Activated naive CD4-positive, alpha-beta T cell treated with anti-CD3 and anti-CD28 coated beads, Interleukin-2, amount 50 U/mL, for 24 hours (primary cell): Measurements from ENCODE around the gene E2F6.

Experiments used
- H3K27ac Mint-ChIP-seq: one replicate; pipeline ENCODE4 v1.8.0; 2021; ENCODE audit warnings: mild to moderate bottlenecking, mixed read lengths
- H3K27me3 Mint-ChIP-seq: one replicate; pipeline ENCODE4 v1.8.0; 2021; ENCODE audit warnings: mixed read lengths
- H3K36me3 Mint-ChIP-seq: one replicate; pipeline ENCODE4 v1.8.0; 2021; ENCODE audit warnings: mixed read lengths
- H3K4me1 Mint-ChIP-seq: one replicate; pipeline ENCODE4 v1.8.0; 2021; ENCODE audit warnings: mixed read lengths
- H3K4me3 Mint-ChIP-seq: one replicate; pipeline ENCODE4 v1.8.0; 2021; ENCODE audit warnings: mild to moderate bottlenecking, mixed read lengths
- H3K9me3 Mint-ChIP-seq: one replicate; pipeline ENCODE4 v1.8.0; 2021; ENCODE audit warnings: mixed read lengths

The E2F6 gene, protein sequence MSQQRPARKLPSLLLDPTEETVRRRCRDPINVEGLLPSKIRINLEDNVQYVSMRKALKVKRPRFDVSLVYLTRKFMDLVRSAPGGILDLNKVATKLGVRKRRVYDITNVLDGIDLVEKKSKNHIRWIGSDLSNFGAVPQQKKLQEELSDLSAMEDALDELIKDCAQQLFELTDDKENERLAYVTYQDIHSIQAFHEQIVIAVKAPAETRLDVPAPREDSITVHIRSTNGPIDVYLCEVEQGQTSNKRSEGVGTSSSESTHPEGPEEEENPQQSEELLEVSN

GRCh38 chr2:11465485-11466306, at the start of gene E2F6:
TSS of gene E2F6 (minus strand) at chr2:11466161. CDS start at chr2:11465879, 282 bp downstream.
- Mint-ChIP-seq H3K4me1 (peaks cover 48% of the 10 kb centered on the region), H3K36me3 (peaks cover 8% of the 10 kb centered on the region), H3K4me3 (peak within 1 kb of the TSS; percentile 93), H3K27me3 (no peaks in the 10 kb centered on the region), H3K27ac (peak within 1 kb of the TSS; percentile 99), H3K9me3 (no peaks in the 10 kb centered on the region)

- Mint-ChIP-seq H3K4me1 (no peaks in the 10 kb centered on the region), H3K27ac (no peak overlapping the region), H3K9me3 (no peaks in the 10 kb centered on the region), H3K4me3 (no peak overlapping the region), H3K36me3 (no peaks in the 10 kb centered on the region), H3K27me3 (peaks cover 8% of the 10 kb centered on the region)
Observed at GRCh38 chr2:11515490-11515981, 49.6 kb upstream of the E2F6 start.

- Mint-ChIP-seq H3K27ac (no peak overlapping the region), H3K4me1 (no peaks in the 10 kb centered on the region), H3K27me3 (peaks cover 8% of the 10 kb centered on the region), H3K9me3 (no peaks in the 10 kb centered on the region), H3K36me3 (no peaks in the 10 kb centered on the region), H3K4me3 (no peak overlapping the region)
Observed at GRCh38 chr2:11514904-11515303, 48.9 kb upstream of the E2F6 start.

DNA sequence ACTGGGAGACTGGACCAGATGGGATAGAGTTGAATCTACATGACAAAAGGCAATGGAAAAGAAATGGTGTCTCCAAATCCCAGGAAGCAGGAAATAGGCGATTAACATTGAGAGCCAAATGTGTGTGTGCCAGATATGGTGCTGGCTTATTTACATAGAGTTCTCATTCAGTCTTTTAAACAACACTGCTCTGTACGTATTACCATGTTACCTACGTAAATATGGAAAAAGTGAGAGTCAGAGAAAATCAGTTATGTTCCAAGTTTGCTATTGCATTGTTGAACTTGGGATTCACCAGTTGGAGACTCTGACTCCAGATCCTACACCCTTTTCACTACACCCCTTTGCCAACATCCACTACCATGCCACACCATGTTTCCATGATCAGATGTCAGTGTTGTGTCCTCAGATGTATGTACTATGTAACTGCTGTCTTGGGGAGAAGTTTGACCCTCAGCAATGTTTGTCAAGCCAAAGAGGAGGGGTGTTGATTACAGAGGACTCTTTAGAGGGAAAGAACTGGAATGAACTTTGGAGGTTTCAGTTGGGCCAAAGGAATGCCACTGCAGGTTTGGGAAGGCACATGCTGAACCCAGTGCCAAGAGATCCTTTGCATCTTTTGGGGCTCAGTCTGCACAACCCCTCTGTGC, 48.2 kb upstream of the E2F6 start:
- Mint-ChIP-seq H3K27ac (no peak overlapping the region), H3K9me3 (no peaks in the 10 kb centered on the region)

GRCh38 chr2:11513319-11513718, 47.4 kb upstream of the E2F6 start:
- Mint-ChIP-seq H3K4me1 (no peaks in the 10 kb centered on the region), H3K27me3 (peaks cover 8% of the 10 kb centered on the region), H3K36me3 (no peaks in the 10 kb centered on the region), H3K27ac (no peak overlapping the region), H3K4me3 (no peak overlapping the region), H3K9me3 (no peaks in the 10 kb centered on the region)

More for the DNA sequence above, 48.2 kb upstream of the E2F6 start:
- Mint-ChIP-seq H3K36me3 (no peaks in the 10 kb centered on the region), H3K4me1 (no peaks in the 10 kb centered on the region), H3K27me3 (peaks cover 8% of the 10 kb centered on the region), H3K4me3 (no peak overlapping the region)

- Mint-ChIP-seq H3K27ac (no peak overlapping the region), H3K4me1 (no peaks in the 10 kb centered on the region), H3K4me3 (no peak overlapping the region), H3K9me3 (no peaks in the 10 kb centered on the region), H3K36me3 (no peaks in the 10 kb centered on the region), H3K27me3 (peaks cover 8% of the 10 kb centered on the region)
Observed at GRCh38 chr2:11512431-11512830, 46.5 kb upstream of the E2F6 start.

- no peaks in the 10 kb centered on the region for H3K4me1 Mint-ChIP-seq
- no peaks in the 10 kb centered on the region for H3K9me3 Mint-ChIP-seq
- H3K4me3 Mint-ChIP-seq: no peak overlapping the region
- no peak overlapping the region for H3K27ac Mint-ChIP-seq
- peaks cover 3% of the 10 kb centered on the region for H3K27me3 Mint-ChIP-seq
- no peaks in the 10 kb centered on the region for H3K36me3 Mint-ChIP-seq
Observed at GRCh38 chr2:11509657-11510360, 43.8 kb upstream of the E2F6 start.

- Mint-ChIP-seq H3K27ac (no peak overlapping the region), H3K4me1 (no peaks in the 10 kb centered on the region), H3K36me3 (no peaks in the 10 kb centered on the region), H3K4me3 (no peak overlapping the region), H3K9me3 (peaks cover 3% of the 10 kb centered on the region), H3K27me3 (peaks cover 4% of the 10 kb centered on the region)
Observed at GRCh38 chr2:11508279-11508678, 42.3 kb upstream of the E2F6 start.

GRCh38 chr2:11507517-11507916, 41.6 kb upstream of the E2F6 start:
- Mint-ChIP-seq H3K9me3 (peaks cover 8% of the 10 kb centered on the region), H3K27me3 (peaks cover 7% of the 10 kb centered on the region), H3K4me1 (no peaks in the 10 kb centered on the region), H3K36me3 (no peaks in the 10 kb centered on the region), H3K4me3 (no peak overlapping the region), H3K27ac (no peak overlapping the region)

GRCh38 chr2:11506611-11506969, 40.6 kb upstream of the E2F6 start:
- H3K4me1 Mint-ChIP-seq: no peaks in the 10 kb centered on the region
- H3K36me3 Mint-ChIP-seq: no peaks in the 10 kb centered on the region
- H3K27me3 Mint-ChIP-seq: peaks cover 7% of the 10 kb centered on the region
- H3K9me3 Mint-ChIP-seq: peaks cover 8% of the 10 kb centered on the region
- H3K27ac Mint-ChIP-seq: no peak overlapping the region
- H3K4me3 Mint-ChIP-seq: no peak overlapping the region

DNA sequence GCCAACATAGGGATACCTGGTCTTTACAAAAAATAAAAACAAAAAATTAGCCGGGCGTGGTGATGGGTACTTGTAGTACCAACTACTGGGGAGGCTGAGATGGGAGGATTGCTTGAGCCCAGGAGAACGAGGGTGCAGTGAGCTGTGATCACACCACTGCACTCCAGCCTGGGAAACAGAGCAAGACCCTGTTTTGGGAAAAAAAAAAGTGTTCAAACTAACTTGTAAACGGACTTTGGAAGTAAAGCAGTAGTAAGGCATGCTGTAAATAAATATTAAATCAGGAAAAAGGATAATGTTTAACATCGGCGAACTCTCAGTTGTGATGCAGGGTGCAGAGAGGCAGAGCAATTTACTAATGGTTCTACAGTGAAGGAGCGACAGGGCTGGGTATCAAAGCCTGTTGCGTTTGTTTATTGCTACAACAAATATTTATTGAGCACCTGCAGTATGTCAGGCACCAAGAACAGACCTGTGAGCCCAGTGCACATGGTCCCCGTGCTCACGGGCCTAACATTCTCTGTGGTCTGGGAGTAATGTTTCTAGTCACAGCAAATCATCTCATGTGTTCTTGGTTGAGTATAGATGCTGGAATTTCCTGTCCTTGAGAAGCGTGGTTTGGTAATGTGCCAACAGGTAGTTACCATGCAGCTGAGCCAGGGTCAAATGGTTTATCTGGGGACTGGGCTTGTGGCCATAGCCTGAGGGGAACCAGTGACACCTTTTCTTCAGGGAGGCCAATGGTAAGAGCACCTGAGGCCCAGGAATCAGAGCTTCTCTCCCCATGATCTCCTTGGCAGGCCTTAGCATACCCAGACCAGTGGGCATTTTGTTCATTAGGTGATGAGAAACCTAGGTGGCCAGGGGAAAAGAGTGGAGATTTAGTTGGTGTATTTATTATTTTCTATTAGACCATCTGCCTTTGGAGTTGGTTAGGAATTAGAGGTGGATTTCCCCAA, 40.0 kb upstream of the E2F6 start:
- H3K27ac Mint-ChIP-seq: no peak overlapping the region
- peaks cover 8% of the 10 kb centered on the region for H3K9me3 Mint-ChIP-seq
- no peaks in the 10 kb centered on the region for H3K4me1 Mint-ChIP-seq
- H3K27me3 Mint-ChIP-seq: peaks cover 4% of the 10 kb centered on the region
- H3K4me3 Mint-ChIP-seq: no peak overlapping the region
- no peaks in the 10 kb centered on the region for H3K36me3 Mint-ChIP-seq

DNA sequence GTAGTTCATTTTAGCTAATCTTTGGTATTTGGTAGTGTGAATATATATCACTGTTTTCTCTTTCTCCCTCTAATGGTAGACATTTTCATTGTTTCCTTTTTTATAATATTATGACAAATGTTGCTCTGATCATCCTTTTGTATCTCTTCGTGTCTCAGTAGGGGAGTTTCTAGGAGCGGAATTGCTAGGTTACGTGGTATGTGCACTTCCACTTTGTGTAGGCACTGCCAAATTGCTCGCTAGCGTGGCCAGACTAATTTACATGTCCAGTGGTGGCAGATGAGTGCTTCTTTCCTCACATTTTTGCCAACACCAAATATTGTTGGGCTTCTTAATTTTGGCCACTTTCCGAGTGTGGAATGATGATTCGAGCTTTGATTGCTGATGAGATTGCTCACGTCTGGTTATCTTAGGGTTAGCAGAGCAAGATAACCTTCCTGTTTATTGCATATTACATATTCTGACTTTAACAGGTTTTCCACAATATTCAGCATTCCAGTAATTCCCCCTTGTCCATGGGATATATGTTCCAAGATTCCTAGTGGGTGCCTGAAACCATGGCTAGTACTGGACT, 37.5 kb upstream of the E2F6 start:
- Mint-ChIP-seq H3K27me3 (peaks cover 4% of the 10 kb centered on the region), H3K4me3 (no peak overlapping the region), H3K9me3 (peaks cover 8% of the 10 kb centered on the region), H3K36me3 (no peaks in the 10 kb centered on the region), H3K4me1 (no peaks in the 10 kb centered on the region), H3K27ac (no peak overlapping the region)

DNA sequence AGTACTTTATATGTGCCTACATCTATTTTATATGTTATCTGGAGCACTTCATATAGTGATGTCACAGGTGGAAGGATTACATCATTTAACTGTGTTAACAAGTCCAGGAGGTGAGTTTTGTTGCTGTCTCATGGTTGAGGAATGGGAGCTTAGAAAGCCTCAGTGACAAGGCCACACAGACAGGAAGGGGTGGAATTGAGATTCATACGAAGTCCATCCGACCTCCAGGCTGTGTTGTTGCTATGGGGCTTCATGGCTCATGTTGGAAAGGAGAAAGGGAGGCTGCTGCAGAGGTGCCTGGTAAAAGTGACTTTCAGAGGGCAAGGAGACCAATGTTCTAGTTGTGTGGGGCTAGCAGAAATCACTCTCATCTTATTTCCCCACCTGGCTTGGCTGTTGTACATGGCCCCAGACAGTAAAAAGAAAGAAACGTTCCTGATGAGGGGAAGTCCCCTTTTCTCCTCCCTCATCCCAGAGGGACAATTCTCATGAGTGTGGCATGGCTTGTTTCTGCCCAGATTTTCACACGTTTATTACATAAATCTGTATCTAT, 36.9 kb upstream of the E2F6 start:
- peaks cover 4% of the 10 kb centered on the region for H3K27me3 Mint-ChIP-seq
- H3K27ac Mint-ChIP-seq: peak overlapping the region; percentile 13
- H3K36me3 Mint-ChIP-seq: no peaks in the 10 kb centered on the region
- no peak overlapping the region for H3K4me3 Mint-ChIP-seq
- peaks cover 8% of the 10 kb centered on the region for H3K9me3 Mint-ChIP-seq
- no peaks in the 10 kb centered on the region for H3K4me1 Mint-ChIP-seq

- no peak overlapping the region for H3K4me3 Mint-ChIP-seq
- H3K27me3 Mint-ChIP-seq: peaks cover 4% of the 10 kb centered on the region
- H3K36me3 Mint-ChIP-seq: no peaks in the 10 kb centered on the region
- H3K9me3 Mint-ChIP-seq: peaks cover 8% of the 10 kb centered on the region
- no peak overlapping the region for H3K27ac Mint-ChIP-seq
- no peaks in the 10 kb centered on the region for H3K4me1 Mint-ChIP-seq
Observed at GRCh38 chr2:11500702-11501303, 34.8 kb upstream of the E2F6 start.
